HCT116 (cell line): ENCODE measurements around the gene INTS1.

Experiments
- CBX3 ChIP-seq: IDR thresholded peaks from 2 replicates; pipeline ENCODE4 v1.6.1; 2012; ENCODE audit warnings: low read depth
- CEBPB ChIP-seq: IDR thresholded peaks from 2 replicates; pipeline ENCODE4 v1.6.1; 2012; ENCODE audit warnings: low read depth
- ELF1 ChIP-seq: IDR thresholded peaks from 2 replicates; pipeline ENCODE4 v1.6.1; 2012; ENCODE audit warnings: low read depth, borderline replicate concordance
- EZH2 ChIP-seq: fragments of 200-600 bp; sonication (generic); IDR thresholded peaks from 2 replicates; pipeline ENCODE4 v1.6.1; 2017; ENCODE audit warnings: antibody characterized with exemption, mixed run types
- POLR2AphosphoS5 ChIP-seq: IDR thresholded peaks from 2 replicates; pipeline ENCODE4 v1.6.1; 2011; ENCODE audit warnings: mild to moderate bottlenecking, low read depth, low read length, moderate library complexity

DNA sequence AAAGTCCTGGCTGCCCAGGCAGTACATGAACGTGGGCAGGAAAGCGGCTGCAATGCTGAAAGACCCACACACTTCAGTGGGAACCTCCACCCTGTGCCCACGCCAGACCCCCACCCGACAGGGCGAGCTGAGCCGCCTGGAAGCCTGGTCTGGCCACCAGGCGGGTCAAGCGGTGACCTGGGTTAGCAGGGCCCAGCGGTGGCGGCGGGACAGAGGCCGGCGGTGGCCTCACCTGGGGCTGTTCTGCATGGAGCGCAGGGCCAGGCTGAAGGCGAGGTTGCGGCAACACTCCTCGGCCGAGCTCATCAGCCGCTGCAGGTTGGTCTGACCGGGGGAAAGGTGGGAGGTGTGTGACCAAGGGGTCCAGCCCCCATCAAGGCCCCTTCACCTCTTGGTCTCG lies 33.3 kb downstream of the INTS1 start:
- TF ChIP-seq CEBPB = no peak
- no peak for TF ChIP-seq EZH2
- no peak for TF ChIP-seq POLR2AphosphoS5
- no peak for TF ChIP-seq ELF1
- TF ChIP-seq CBX3 = no peak
